ENCODE results near the gene ZNF662.

DNA sequence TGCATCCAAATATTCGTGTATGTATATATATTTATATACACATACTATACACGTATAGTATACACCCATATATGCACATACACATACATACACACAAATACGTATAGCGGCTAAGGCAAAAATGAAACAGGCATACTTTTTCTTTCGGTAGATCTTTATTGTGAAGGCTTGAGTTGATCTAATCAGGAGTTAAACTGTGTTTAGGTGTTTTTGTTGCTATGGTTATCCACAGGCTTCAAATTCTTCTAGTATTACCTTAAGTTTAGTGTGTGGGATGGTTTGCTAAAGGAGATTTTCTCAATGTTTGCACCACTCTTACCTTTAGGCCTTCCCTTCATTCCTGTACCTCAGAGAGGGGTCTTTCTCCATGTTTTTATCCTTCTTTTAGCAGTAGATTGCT is 28.2 kb downstream of the ZNF662 start:
- TF ChIP-seq CTCF (conservative IDR thresholded peaks at IDR 0.05; ENCODE audit: low read depth, low read length) (no peak), EZH2phosphoT487 (IDR thresholded peaks at IDR 0.05; ENCODE audit: borderline replicate concordance, low read length) (no peak)

Measured in PC-3 (cell line).